ENCODE data around the gene CSMD2.

The CSMD2 gene

GRCh38 chr1:34007760-34008159 is 157.3 kb downstream of the CSMD2 start:
- no peak for DNase-seq (ENCODE audit: low read depth, low spot score)

- DNase-seq (ENCODE audit: low read depth, low spot score) = no peak
Measured at GRCh38 chr1:34005309-34005708, 159.7 kb downstream of the CSMD2 start.

- DNase-seq (ENCODE audit: low read depth, low spot score) = peak; percentile 2
Measured at GRCh38 chr1:34002810-34003209, 162.2 kb downstream of the CSMD2 start.

GRCh38 chr1:33997127-33998036 is 167.6 kb downstream of the CSMD2 start:
- no peak for DNase-seq (ENCODE audit: low read depth, low spot score)

- DNase-seq (ENCODE audit: low read depth, low spot score) = no peak
Measured at GRCh38 chr1:33996281-33996680, 168.7 kb downstream of the CSMD2 start.

- no peak for DNase-seq (ENCODE audit: low read depth, low spot score)
Measured at GRCh38 chr1:33993301-33993700, 171.7 kb downstream of the CSMD2 start.

GRCh38 chr1:33990281-33990680 is 174.7 kb downstream of the CSMD2 start:
- DNase-seq (ENCODE audit: low read depth, low spot score) = no peak

GRCh38 chr1:33988161-33988560 is 176.9 kb downstream of the CSMD2 start:
- DNase-seq (ENCODE audit: low read depth, low spot score) = no peak

GRCh38 chr1:33986390-33987095 is 178.5 kb downstream of the CSMD2 start:
- DNase-seq (ENCODE audit: low read depth, low spot score) = peak; percentile 10

- DNase-seq (ENCODE audit: low read depth, low spot score) = no peak
Measured at GRCh38 chr1:33985656-33986055, 179.4 kb downstream of the CSMD2 start.

GRCh38 chr1:33984906-33985565 is 180.0 kb downstream of the CSMD2 start:
- DNase-seq (ENCODE audit: low read depth, low spot score) = peak; percentile 44

- no peak for DNase-seq (ENCODE audit: low read depth, low spot score)
Measured at GRCh38 chr1:33982419-33982818, 182.6 kb downstream of the CSMD2 start.

GRCh38 chr1:33979341-33979740 is 185.7 kb downstream of the CSMD2 start:
- DNase-seq (ENCODE audit: low read depth, low spot score) = no peak

- DNase-seq (ENCODE audit: low read depth, low spot score) = no peak
Measured at GRCh38 chr1:33975961-33976360, 189.1 kb downstream of the CSMD2 start.

GRCh38 chr1:33973799-33974545 is 191.1 kb downstream of the CSMD2 start:
- no peak for DNase-seq (ENCODE audit: low read depth, low spot score)

- no peak for DNase-seq (ENCODE audit: low read depth, low spot score)
Measured at GRCh38 chr1:33972676-33973395, 192.2 kb downstream of the CSMD2 start.

GRCh38 chr1:33971913-33972312 is 193.1 kb downstream of the CSMD2 start:
- peak; percentile 36 for DNase-seq (ENCODE audit: low read depth, low spot score)

GRCh38 chr1:33971018-33971710 is 193.9 kb downstream of the CSMD2 start:
- DNase-seq (ENCODE audit: low read depth, low spot score) = peak; percentile 52

- peak; percentile 65 for DNase-seq (ENCODE audit: low read depth, low spot score)
Measured at GRCh38 chr1:33970148-33970825, 194.7 kb downstream of the CSMD2 start.

All from ELF-1 (cell line).